ENCODE results near the gene CDON.

Gene CDON

GRCh38 chr11:126088999-126089398 lies 26.3 kb upstream of the CDON start:
- no peak for TF ChIP-seq EZH2phosphoT487 (IDR thresholded peaks at IDR 0.05; ENCODE audit: borderline replicate concordance, low read length)
- TF ChIP-seq CTCF (IDR thresholded peaks at IDR 0.05; ENCODE audit: low read depth, low read length, poor library complexity, severe bottlenecking): no peak
- Histone ChIP-seq H3K9me2 (replicated peaks; ENCODE audit: control insufficient read depth, low read length) (no peaks in the 10 kb centered on the region), H3K36me3 (ENCODE audit: control insufficient read depth, low read length) (no peaks in the 10 kb centered on the region), H3K27me3 (ENCODE audit: control insufficient read depth, low read length) (no peaks in the 10 kb centered on the region), H3K9me3 (ENCODE audit: control insufficient read depth, insufficient read depth, low read length) (no peaks in the 10 kb centered on the region), H4K20me1 (ENCODE audit: control insufficient read depth, insufficient read depth, low read depth, low read length) (no peaks in the 10 kb centered on the region), H3K4me2 (ENCODE audit: low read length) (no peak overlapping the region), H3F3A (ENCODE audit: control insufficient read depth, insufficient read depth) (no peaks in the 10 kb centered on the region), H3K27ac (ENCODE audit: low read depth, low read length) (no peak overlapping the region), H3K79me2 (ENCODE audit: control insufficient read depth, low read length) (no peaks in the 10 kb centered on the region), H3K4me3 (ENCODE audit: low read length) (no peak overlapping the region), H3K4me1 (ENCODE audit: control insufficient read depth, low read length) (no peaks in the 10 kb centered on the region)

- Histone ChIP-seq H3K79me2 (ENCODE audit: control insufficient read depth, low read length) (no peaks in the 10 kb centered on the region), H3K9me3 (ENCODE audit: control insufficient read depth, insufficient read depth, low read length) (no peaks in the 10 kb centered on the region), H3K36me3 (ENCODE audit: control insufficient read depth, low read length) (no peaks in the 10 kb centered on the region), H3F3A (ENCODE audit: control insufficient read depth, insufficient read depth) (no peaks in the 10 kb centered on the region), H3K9me2 (replicated peaks; ENCODE audit: control insufficient read depth, low read length) (no peaks in the 10 kb centered on the region), H4K20me1 (ENCODE audit: control insufficient read depth, insufficient read depth, low read depth, low read length) (no peaks in the 10 kb centered on the region), H3K27me3 (ENCODE audit: control insufficient read depth, low read length) (no peaks in the 10 kb centered on the region), H3K4me2 (ENCODE audit: low read length) (no peak overlapping the region), H3K27ac (ENCODE audit: low read depth, low read length) (no peak overlapping the region), H3K4me1 (ENCODE audit: control insufficient read depth, low read length) (no peaks in the 10 kb centered on the region), H3K4me3 (ENCODE audit: low read length) (no peak overlapping the region)
- no peak for TF ChIP-seq EZH2phosphoT487 (IDR thresholded peaks at IDR 0.05; ENCODE audit: borderline replicate concordance, low read length)
- no peak for TF ChIP-seq CTCF (IDR thresholded peaks at IDR 0.05; ENCODE audit: low read depth, low read length, poor library complexity, severe bottlenecking)
Observed at GRCh38 chr11:126086248-126086647, 23.6 kb upstream of the CDON start.

- H3K4me2 ChIP-seq (ENCODE audit: low read length): no peak overlapping the region
Observed at GRCh38 chr11:126084608-126084912, 21.9 kb upstream of the CDON start.

More at GRCh38 chr11:126084608-126084912, 21.9 kb upstream of the CDON start:
- TF ChIP-seq CTCF (IDR thresholded peaks at IDR 0.05; ENCODE audit: low read depth, low read length, poor library complexity, severe bottlenecking): no peak
- no peak for TF ChIP-seq EZH2phosphoT487 (IDR thresholded peaks at IDR 0.05; ENCODE audit: borderline replicate concordance, low read length)
- Histone ChIP-seq H3K27me3 (ENCODE audit: control insufficient read depth, low read length) (0 out of 2 replicates have a peak, but pooled peaks cover 2% of the 10 kb centered on the region), H3K36me3 (ENCODE audit: control insufficient read depth, low read length) (no peaks in the 10 kb centered on the region), H3K9me3 (ENCODE audit: control insufficient read depth, insufficient read depth, low read length) (no peaks in the 10 kb centered on the region), H3K27ac (ENCODE audit: low read depth, low read length) (no peak overlapping the region), H3K4me1 (ENCODE audit: control insufficient read depth, low read length) (no peaks in the 10 kb centered on the region), H3F3A (ENCODE audit: control insufficient read depth, insufficient read depth) (no peaks in the 10 kb centered on the region), H3K9me2 (replicated peaks; ENCODE audit: control insufficient read depth, low read length) (no peaks in the 10 kb centered on the region), H3K4me3 (ENCODE audit: low read length) (no peak overlapping the region), H4K20me1 (ENCODE audit: control insufficient read depth, insufficient read depth, low read depth, low read length) (no peaks in the 10 kb centered on the region), H3K79me2 (ENCODE audit: control insufficient read depth, low read length) (no peaks in the 10 kb centered on the region)

All from DOHH2 (cell line).